WTC11 (cell line): ENCODE measurements around the gene SMIM44. TPM values are rescaled to one million over a fixed set of nuclear protein-coding genes. Genes with fewer than 3 reads are reported as not detected.

ENCODE experiments used
- ATAC-seq: fragments of 200-7000 bp; cut with Tn5 transposase; 2 replicates; pipeline ENCODE4 v1.10.0; 2021; ENCODE audit warnings: mild to moderate bottlenecking, moderate library complexity
- CTCF ChIA-PET: fragments of 300-600 bp; sonication (Branson Sonifier 250); formaldehyde crosslinking; loops from one replicate; lab custom pipeline; 2021; ENCODE audit warnings: antibody characterized with exemption; lab: Charles Lee
- POLR2A ChIA-PET: fragments of 350-600 bp; sonication (Branson Sonifier 250); formaldehyde crosslinking; loops from one replicate; lab custom pipeline; 2021; ENCODE audit warnings: antibody characterized with exemption; lab: Charles Lee
- DNase-seq: peaks from one replicate; pipeline ENCODE4 v3.0.0; 2021; ENCODE audit warnings: low spot score
- H3K27ac Mint-ChIP-seq: 2 replicates; pipeline ENCODE4 v1.8.0; 2021; ENCODE audit warnings: mixed read lengths
- H3K27me3 Mint-ChIP-seq: 2 replicates; pipeline ENCODE4 v1.8.0; 2021; ENCODE audit warnings: low read depth, mild to moderate bottlenecking, moderate library complexity, mixed read lengths
- H3K36me3 Mint-ChIP-seq: 2 replicates; pipeline ENCODE4 v1.8.0; 2021; ENCODE audit warnings: mixed read lengths
- H3K4me1 Mint-ChIP-seq: 2 replicates; pipeline ENCODE4 v1.8.0; 2022; ENCODE audit warnings: mixed read lengths
- H3K4me3 Mint-ChIP-seq: 2 replicates; pipeline ENCODE4 v1.8.0; 2021; ENCODE audit warnings: mild to moderate bottlenecking, moderate library complexity, mixed read lengths
- H3K9me3 Mint-ChIP-seq: 2 replicates; pipeline ENCODE4 v1.8.0; 2021; ENCODE audit warnings: mixed read lengths
- CREM ChIP-seq: sonication (generic); formaldehyde crosslinking; IDR thresholded peaks from 2 replicates; pipeline ENCODE4 v1.8.1; 2022; ENCODE audit warnings: mild to moderate bottlenecking, missing genetic modification reagents, moderate library complexity
- FOXJ3 ChIP-seq: sonication (generic); formaldehyde crosslinking; IDR thresholded peaks from 2 replicates; pipeline ENCODE4 v1.9.0; 2021; ENCODE audit warnings: missing genetic modification reagents, mild to moderate bottlenecking, borderline replicate concordance
- FOXK1 ChIP-seq: sonication (generic); formaldehyde crosslinking; IDR thresholded peaks from 2 replicates; pipeline ENCODE4 v1.8.0; 2022; ENCODE audit warnings: mild to moderate bottlenecking, moderate library complexity, missing genetic modification reagents
- FOXP1 ChIP-seq: sonication (generic); formaldehyde crosslinking; IDR thresholded peaks from 2 replicates; pipeline ENCODE4 v1.8.0; 2022; ENCODE audit warnings: missing genetic modification reagents, mild to moderate bottlenecking, moderate library complexity, borderline replicate concordance
- JUN ChIP-seq: sonication (generic); formaldehyde crosslinking; IDR thresholded peaks from 2 replicates; pipeline ENCODE4 v1.8.0; 2023; ENCODE audit warnings: mild to moderate bottlenecking, missing genetic modification reagents
- MYBL2 ChIP-seq: sonication (generic); formaldehyde crosslinking; IDR thresholded peaks from 2 replicates; pipeline ENCODE4 v1.8.1; 2023; ENCODE audit warnings: mild to moderate bottlenecking, moderate library complexity, missing genetic modification reagents
- NFATC4 ChIP-seq: fragments of 250-450 bp; sonication (Bioruptor Pico); IDR thresholded peaks from 2 replicates; pipeline ENCODE4 v1.9.0; 2021; ENCODE audit warnings: mild to moderate bottlenecking
- TP53 ChIP-seq: sonication (generic); formaldehyde crosslinking; IDR thresholded peaks from 2 replicates; pipeline ENCODE4 v1.8.1; 2023; ENCODE audit warnings: mild to moderate bottlenecking, missing genetic modification reagents
- total RNA-seq: library from RNA; stranded (reverse); gene quantifications from 3 replicates; pipeline ENCODE4 v1.2.3, GENCODE V29; 2021
- TF ChIP-seq, protein P1 (sequence below): sonication (generic); formaldehyde crosslinking; IDR thresholded peaks from 2 replicates; pipeline ENCODE4 v1.8.0; 2022; ENCODE audit warnings: missing genetic modification reagents
- TF ChIP-seq, protein P2 (sequence below): fragments of 250-450 bp; sonication (Bioruptor Pico); IDR thresholded peaks from 2 replicates; pipeline ENCODE4 v1.9.0; 2021; ENCODE audit warnings: moderate library complexity, mild to moderate bottlenecking, inconsistent platforms, borderline replicate concordance
- TF ChIP-seq, protein P3 (sequence below): sonication (generic); formaldehyde crosslinking; IDR thresholded peaks from 2 replicates; pipeline ENCODE4 v1.8.0; 2022; ENCODE audit warnings: mild to moderate bottlenecking, missing genetic modification reagents
- TF ChIP-seq, protein P4 (sequence below): sonication (generic); formaldehyde crosslinking; IDR thresholded peaks from 2 replicates; pipeline ENCODE4 v1.8.1; 2022; ENCODE audit warnings: missing genetic modification reagents, borderline replicate concordance
- TF ChIP-seq, protein P5 (sequence below): fragments of 250-450 bp; sonication (Bioruptor Pico); IDR thresholded peaks from 2 replicates; pipeline ENCODE4 v2.1.2; 2022; ENCODE audit warnings: mild to moderate bottlenecking, moderate library complexity
- TF ChIP-seq, protein P6 (sequence below): sonication (generic); formaldehyde crosslinking; IDR thresholded peaks from 2 replicates; pipeline ENCODE4 v1.8.0; 2023; ENCODE audit warnings: missing genetic modification reagents, mild to moderate bottlenecking, borderline replicate concordance
- TF ChIP-seq, protein P7 (sequence below): sonication (generic); formaldehyde crosslinking; IDR thresholded peaks from 2 replicates; pipeline ENCODE4 v1.8.1; 2022; ENCODE audit warnings: low read depth, missing genetic modification reagents, borderline replicate concordance
- TF ChIP-seq, protein P8 (sequence below): sonication (generic); formaldehyde crosslinking; IDR thresholded peaks from 2 replicates; pipeline ENCODE4 v1.8.0; 2022; ENCODE audit warnings: mild to moderate bottlenecking, missing genetic modification reagents
- TF ChIP-seq, protein P9 (sequence below): sonication (generic); formaldehyde crosslinking; IDR thresholded peaks from 2 replicates; pipeline ENCODE4 v1.8.1; 2022; ENCODE audit warnings: low read depth, mild to moderate bottlenecking, moderate library complexity, missing genetic modification reagents, borderline replicate concordance

The SMIM44 gene
- total RNA-seq, 1 experiment from 2014 or later, result not detected

DNA sequence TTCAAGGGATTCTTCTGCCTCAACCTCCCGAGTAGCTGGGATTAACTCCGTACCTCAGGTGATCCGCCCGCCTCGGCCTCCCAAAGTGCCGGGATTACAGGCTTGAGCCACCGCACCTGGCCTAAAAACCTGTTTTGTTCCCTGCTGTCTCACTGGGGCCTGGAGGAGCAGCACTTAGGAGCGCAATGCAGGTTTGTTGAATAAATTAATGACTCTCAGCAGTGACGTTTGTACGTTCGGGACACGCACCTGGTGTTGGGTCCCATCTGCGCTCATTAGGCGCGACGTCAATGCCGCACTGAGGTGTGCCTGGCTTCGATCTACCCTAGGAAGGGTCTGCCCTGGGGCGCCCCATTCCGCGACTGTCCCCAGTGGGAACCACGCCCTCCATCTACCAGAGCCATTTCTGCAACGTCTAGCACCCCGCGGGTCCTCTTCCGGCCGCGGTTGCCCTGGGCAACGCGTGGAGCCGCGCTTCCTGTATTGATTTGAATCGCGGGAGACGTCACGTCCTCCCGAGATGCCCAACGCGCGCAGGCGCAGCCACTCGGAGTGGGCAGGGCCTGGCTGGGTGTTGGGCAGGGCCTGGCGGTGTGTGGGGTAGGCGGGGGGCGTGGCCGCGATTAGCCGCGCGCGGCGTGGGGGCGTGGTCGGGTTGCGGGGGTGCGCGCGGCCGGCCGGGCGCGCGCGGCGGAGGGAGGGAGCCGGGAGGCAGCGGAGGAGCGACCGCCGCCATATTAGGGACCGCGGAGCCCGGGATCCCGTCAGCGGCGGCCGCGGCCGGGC, 22.6 kb upstream of the SMIM44 start, which contains the start of gene FZR1:
Gene FZR1, plus strand, starts transcription at position 714 of the 786 bp plus-strand sequence. CDS start 16,679 bp downstream, outside the sequence.
- peaks cover 21% of the 10 kb centered on the region for H3K4me1 Mint-ChIP-seq
- peak within 1 kb of the TSS; percentile 99 for H3K27ac Mint-ChIP-seq
- no peaks in the 10 kb centered on the region; the same call in 1 of the 2 replicates for H3K27me3 Mint-ChIP-seq
- CTCF ChIA-PET, result interaction anchor here (0.6 to 1.4 kb wide), 3 partner anchors 70 to 155 kb away, joined by 3 to 6 read pairs (median 4); no protein-coding TSS in a partner anchor
- H3K36me3 Mint-ChIP-seq, result peaks cover 12% of the 10 kb centered on the region; the same call in 1 of the 2 replicates
- DNase-seq (peak; percentile 97), ATAC-seq (peak; percentile 84)
- POLR2A ChIA-PET, result no interaction called here
- peak within 1 kb of the TSS; percentile 88 for H3K4me3 Mint-ChIP-seq
- no peaks in the 10 kb centered on the region for H3K9me3 Mint-ChIP-seq
- TF ChIP-seq, protein P1, sequence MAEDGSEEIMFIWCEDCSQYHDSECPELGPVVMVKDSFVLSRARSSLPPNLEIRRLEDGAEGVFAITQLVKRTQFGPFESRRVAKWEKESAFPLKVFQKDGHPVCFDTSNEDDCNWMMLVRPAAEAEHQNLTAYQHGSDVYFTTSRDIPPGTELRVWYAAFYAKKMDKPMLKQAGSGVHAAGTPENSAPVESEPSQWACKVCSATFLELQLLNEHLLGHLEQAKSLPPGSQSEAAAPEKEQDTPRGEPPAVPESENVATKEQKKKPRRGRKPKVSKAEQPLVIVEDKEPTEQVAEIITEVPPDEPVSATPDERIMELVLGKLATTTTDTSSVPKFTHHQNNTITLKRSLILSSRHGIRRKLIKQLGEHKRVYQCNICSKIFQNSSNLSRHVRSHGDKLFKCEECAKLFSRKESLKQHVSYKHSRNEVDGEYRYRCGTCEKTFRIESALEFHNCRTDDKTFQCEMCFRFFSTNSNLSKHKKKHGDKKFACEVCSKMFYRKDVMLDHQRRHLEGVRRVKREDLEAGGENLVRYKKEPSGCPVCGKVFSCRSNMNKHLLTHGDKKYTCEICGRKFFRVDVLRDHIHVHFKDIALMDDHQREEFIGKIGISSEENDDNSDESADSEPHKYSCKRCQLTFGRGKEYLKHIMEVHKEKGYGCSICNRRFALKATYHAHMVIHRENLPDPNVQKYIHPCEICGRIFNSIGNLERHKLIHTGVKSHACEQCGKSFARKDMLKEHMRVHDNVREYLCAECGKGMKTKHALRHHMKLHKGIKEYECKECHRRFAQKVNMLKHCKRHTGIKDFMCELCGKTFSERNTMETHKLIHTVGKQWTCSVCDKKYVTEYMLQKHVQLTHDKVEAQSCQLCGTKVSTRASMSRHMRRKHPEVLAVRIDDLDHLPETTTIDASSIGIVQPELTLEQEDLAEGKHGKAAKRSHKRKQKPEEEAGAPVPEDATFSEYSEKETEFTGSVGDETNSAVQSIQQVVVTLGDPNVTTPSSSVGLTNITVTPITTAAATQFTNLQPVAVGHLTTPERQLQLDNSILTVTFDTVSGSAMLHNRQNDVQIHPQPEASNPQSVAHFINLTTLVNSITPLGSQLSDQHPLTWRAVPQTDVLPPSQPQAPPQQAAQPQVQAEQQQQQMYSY (CRISPR knock-in tag), result no peak
- TF ChIP-seq, protein P2, sequence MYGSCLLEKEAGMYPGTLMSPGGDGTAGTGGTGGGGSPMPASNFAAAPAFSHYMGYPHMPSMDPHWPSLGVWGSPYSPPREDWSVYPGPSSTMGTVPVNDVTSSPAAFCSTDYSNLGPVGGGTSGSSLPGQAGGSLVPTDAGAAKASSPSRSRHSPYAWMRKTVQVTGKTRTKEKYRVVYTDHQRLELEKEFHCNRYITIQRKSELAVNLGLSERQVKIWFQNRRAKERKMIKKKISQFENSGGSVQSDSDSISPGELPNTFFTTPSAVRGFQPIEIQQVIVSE (CRISPR knock-in tag), result no peak
- TF ChIP-seq MYBL2 (CRISPR knock-in tag), result peak; percentile 100
- TF ChIP-seq TP53 (CRISPR knock-in tag), result no peak
- TF ChIP-seq, protein P3, sequence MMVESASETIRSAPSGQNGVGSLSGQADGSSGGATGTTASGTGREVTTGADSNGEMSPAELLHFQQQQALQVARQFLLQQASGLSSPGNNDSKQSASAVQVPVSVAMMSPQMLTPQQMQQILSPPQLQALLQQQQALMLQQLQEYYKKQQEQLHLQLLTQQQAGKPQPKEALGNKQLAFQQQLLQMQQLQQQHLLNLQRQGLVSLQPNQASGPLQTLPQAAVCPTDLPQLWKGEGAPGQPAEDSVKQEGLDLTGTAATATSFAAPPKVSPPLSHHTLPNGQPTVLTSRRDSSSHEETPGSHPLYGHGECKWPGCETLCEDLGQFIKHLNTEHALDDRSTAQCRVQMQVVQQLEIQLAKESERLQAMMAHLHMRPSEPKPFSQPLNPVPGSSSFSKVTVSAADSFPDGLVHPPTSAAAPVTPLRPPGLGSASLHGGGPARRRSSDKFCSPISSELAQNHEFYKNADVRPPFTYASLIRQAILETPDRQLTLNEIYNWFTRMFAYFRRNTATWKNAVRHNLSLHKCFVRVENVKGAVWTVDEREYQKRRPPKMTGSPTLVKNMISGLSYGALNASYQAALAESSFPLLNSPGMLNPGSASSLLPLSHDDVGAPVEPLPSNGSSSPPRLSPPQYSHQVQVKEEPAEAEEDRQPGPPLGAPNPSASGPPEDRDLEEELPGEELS (CRISPR knock-in tag), result peak; percentile 47; the same call in 1 of the 2 replicates
- TF ChIP-seq JUN (CRISPR knock-in tag), result no peak
- peak; percentile 61; the same call in 1 of the 2 replicates for TF ChIP-seq FOXP1 (CRISPR knock-in tag)
- TF ChIP-seq, protein P4, sequence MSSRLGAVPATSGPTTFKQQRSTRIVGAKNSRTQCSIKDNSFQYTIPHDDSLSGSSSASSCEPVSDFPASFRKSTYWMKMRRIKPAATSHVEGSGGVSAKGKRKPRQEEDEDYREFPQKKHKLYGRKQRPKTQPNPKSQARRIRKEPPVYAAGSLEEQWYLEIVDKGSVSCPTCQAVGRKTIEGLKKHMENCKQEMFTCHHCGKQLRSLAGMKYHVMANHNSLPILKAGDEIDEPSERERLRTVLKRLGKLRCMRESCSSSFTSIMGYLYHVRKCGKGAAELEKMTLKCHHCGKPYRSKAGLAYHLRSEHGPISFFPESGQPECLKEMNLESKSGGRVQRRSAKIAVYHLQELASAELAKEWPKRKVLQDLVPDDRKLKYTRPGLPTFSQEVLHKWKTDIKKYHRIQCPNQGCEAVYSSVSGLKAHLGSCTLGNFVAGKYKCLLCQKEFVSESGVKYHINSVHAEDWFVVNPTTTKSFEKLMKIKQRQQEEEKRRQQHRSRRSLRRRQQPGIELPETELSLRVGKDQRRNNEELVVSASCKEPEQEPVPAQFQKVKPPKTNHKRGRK (CRISPR knock-in tag), result no peak
- peak; percentile 93 for TF ChIP-seq CREM (CRISPR knock-in tag)
- TF ChIP-seq, protein P5, sequence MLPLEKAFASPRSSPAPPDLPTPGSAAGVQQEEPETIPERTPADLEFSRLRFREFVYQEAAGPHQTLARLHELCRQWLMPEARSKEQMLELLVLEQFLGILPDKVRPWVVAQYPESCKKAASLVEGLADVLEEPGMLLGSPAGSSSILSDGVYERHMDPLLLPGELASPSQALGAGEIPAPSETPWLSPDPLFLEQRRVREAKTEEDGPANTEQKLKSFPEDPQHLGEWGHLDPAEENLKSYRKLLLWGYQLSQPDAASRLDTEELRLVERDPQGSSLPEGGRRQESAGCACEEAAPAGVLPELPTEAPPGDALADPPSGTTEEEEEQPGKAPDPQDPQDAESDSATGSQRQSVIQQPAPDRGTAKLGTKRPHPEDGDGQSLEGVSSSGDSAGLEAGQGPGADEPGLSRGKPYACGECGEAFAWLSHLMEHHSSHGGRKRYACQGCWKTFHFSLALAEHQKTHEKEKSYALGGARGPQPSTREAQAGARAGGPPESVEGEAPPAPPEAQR (CRISPR knock-in tag), result no peak
- TF ChIP-seq, protein P6, sequence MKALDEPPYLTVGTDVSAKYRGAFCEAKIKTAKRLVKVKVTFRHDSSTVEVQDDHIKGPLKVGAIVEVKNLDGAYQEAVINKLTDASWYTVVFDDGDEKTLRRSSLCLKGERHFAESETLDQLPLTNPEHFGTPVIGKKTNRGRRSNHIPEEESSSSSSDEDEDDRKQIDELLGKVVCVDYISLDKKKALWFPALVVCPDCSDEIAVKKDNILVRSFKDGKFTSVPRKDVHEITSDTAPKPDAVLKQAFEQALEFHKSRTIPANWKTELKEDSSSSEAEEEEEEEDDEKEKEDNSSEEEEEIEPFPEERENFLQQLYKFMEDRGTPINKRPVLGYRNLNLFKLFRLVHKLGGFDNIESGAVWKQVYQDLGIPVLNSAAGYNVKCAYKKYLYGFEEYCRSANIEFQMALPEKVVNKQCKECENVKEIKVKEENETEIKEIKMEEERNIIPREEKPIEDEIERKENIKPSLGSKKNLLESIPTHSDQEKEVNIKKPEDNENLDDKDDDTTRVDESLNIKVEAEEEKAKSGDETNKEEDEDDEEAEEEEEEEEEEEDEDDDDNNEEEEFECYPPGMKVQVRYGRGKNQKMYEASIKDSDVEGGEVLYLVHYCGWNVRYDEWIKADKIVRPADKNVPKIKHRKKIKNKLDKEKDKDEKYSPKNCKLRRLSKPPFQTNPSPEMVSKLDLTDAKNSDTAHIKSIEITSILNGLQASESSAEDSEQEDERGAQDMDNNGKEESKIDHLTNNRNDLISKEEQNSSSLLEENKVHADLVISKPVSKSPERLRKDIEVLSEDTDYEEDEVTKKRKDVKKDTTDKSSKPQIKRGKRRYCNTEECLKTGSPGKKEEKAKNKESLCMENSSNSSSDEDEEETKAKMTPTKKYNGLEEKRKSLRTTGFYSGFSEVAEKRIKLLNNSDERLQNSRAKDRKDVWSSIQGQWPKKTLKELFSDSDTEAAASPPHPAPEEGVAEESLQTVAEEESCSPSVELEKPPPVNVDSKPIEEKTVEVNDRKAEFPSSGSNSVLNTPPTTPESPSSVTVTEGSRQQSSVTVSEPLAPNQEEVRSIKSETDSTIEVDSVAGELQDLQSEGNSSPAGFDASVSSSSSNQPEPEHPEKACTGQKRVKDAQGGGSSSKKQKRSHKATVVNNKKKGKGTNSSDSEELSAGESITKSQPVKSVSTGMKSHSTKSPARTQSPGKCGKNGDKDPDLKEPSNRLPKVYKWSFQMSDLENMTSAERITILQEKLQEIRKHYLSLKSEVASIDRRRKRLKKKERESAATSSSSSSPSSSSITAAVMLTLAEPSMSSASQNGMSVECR, result no peak; the same call in 1 of the 2 replicates
- peak; percentile 93 for TF ChIP-seq FOXK1 (CRISPR knock-in tag)
- TF ChIP-seq FOXJ3 (CRISPR knock-in tag), result no peak
- TF ChIP-seq, protein P7, sequence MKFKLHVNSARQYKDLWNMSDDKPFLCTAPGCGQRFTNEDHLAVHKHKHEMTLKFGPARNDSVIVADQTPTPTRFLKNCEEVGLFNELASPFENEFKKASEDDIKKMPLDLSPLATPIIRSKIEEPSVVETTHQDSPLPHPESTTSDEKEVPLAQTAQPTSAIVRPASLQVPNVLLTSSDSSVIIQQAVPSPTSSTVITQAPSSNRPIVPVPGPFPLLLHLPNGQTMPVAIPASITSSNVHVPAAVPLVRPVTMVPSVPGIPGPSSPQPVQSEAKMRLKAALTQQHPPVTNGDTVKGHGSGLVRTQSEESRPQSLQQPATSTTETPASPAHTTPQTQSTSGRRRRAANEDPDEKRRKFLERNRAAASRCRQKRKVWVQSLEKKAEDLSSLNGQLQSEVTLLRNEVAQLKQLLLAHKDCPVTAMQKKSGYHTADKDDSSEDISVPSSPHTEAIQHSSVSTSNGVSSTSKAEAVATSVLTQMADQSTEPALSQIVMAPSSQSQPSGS (CRISPR knock-in tag), result no peak
- TF ChIP-seq, protein P8, sequence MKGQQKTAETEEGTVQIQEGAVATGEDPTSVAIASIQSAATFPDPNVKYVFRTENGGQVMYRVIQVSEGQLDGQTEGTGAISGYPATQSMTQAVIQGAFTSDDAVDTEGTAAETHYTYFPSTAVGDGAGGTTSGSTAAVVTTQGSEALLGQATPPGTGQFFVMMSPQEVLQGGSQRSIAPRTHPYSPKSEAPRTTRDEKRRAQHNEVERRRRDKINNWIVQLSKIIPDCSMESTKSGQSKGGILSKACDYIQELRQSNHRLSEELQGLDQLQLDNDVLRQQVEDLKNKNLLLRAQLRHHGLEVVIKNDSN (CRISPR knock-in tag), result no peak
- TF ChIP-seq, protein P9, sequence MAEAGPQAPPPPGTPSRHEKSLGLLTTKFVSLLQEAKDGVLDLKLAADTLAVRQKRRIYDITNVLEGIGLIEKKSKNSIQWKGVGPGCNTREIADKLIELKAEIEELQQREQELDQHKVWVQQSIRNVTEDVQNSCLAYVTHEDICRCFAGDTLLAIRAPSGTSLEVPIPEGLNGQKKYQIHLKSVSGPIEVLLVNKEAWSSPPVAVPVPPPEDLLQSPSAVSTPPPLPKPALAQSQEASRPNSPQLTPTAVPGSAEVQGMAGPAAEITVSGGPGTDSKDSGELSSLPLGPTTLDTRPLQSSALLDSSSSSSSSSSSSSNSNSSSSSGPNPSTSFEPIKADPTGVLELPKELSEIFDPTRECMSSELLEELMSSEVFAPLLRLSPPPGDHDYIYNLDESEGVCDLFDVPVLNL (CRISPR knock-in tag), result peak; percentile 76; the same call in 1 of the 2 replicates
- no peak for TF ChIP-seq NFATC4 (CRISPR knock-in tag)
